H1 (cell line): ENCODE results near the gene BSND. TPM values are rescaled to one million over a fixed set of nuclear protein-coding genes. Genes with fewer than 3 reads are reported as not detected.

Source experiments
- CTCF ChIA-PET: fragments of 300-600 bp; sonication (Branson Sonifier 250); formaldehyde crosslinking; loops from one replicate; lab custom pipeline; 2021; ENCODE audit not compliant: partially characterized antibody; lab: Charles Lee
- POLR2A ChIA-PET: fragments of 300-600 bp; sonication (Branson Sonifier 250); formaldehyde crosslinking; loops from one replicate; lab custom pipeline; 2021; ENCODE audit warnings: inconsistent platforms; ENCODE audit not compliant: partially characterized antibody; lab: Charles Lee
- DNase-seq, 2 experiments: peaks; one replicate each; pipeline versions ENCODE4 v3.0.0 to v3.0.0-alpha.2; 2010 to 2022; ENCODE audit warnings: low spot score in 2 of 2, low read depth in 1 of 2, mixed read lengths in 1 of 2
- FAIRE-seq: peaks from 2 replicates; lab custom pipeline; 2011; peaks lifted over from hg19 to GRCh38; lab: Jason Lieb, UNC
- H2AFZ ChIP-seq: 2 replicates; pipeline ENCODE4 v1.8.1; 2012; ENCODE audit warnings: low read length, inconsistent platforms
- H2AK5ac ChIP-seq: 2 replicates; pipeline ENCODE4 v1.6.1; 2013; ENCODE audit warnings: low read depth, low read length
- H2BK120ac ChIP-seq: replicated peaks from 2 replicates; pipeline ENCODE3; 2013; ENCODE audit warnings: low read depth, low read length, inconsistent platforms
- H2BK12ac ChIP-seq: 2 replicates; pipeline ENCODE4 v1.6.1; 2013; ENCODE audit warnings: low read depth, low read length
- H2BK15ac ChIP-seq: 2 replicates; pipeline ENCODE4 v1.6.1; 2013; ENCODE audit warnings: low read length
- H2BK20ac ChIP-seq: 2 replicates; pipeline ENCODE4 v1.6.1; 2013; ENCODE audit warnings: low read length
- H2BK5ac ChIP-seq: 2 replicates; pipeline ENCODE4 v1.6.1; 2013; ENCODE audit warnings: low read depth, low read length
- H3K14ac ChIP-seq: 2 replicates; pipeline ENCODE4 v1.6.1; 2013; ENCODE audit warnings: inconsistent platforms; ENCODE audit not compliant: insufficient read length
- H3K18ac ChIP-seq: 2 replicates; pipeline ENCODE4 v1.6.1; 2013; ENCODE audit warnings: low read length; ENCODE audit errors: extremely low read depth
- H3K23ac ChIP-seq: 2 replicates; pipeline ENCODE4 v1.6.1; 2013; ENCODE audit warnings: inconsistent platforms; ENCODE audit not compliant: insufficient read length
- H3K23me2 ChIP-seq: 2 replicates; pipeline ENCODE4 v1.6.1; 2013; ENCODE audit warnings: low read depth, low read length
- H3K27ac ChIP-seq: 2 replicates; pipeline ENCODE4 v1.6.1; 2011; ENCODE audit warnings: low read depth, low read length, inconsistent platforms
- H3K27me3 ChIP-seq, 4 experiments: replicated peaks in 1 of 4; 1 replicate in 1 of 4; 2 replicates in 3 of 4; pipeline versions ENCODE4 v1.6.1 to v1.8.1; 2011 to 2013; ENCODE audit warnings: low read length in 3 of 4, mild to moderate bottlenecking in 3 of 4, inconsistent platforms in 2 of 4, mixed read lengths in 2 of 4, moderate library complexity in 1 of 4; ENCODE audit not compliant: control insufficient read depth in 3 of 4, insufficient read depth in 3 of 4; ENCODE audit errors: extremely low read depth in 1 of 4
- H3K36me3 ChIP-seq, 4 experiments: 2 replicates each; pipeline versions ENCODE4 v1.6.1 to v1.8.1; 2011 to 2013; ENCODE audit warnings: mild to moderate bottlenecking in 4 of 4, low read length in 3 of 4, moderate library complexity in 2 of 4, control low read depth in 1 of 4, inconsistent platforms in 1 of 4; ENCODE audit not compliant: insufficient read depth in 4 of 4, control insufficient read depth in 2 of 4
- H3K4ac ChIP-seq: replicated peaks from 2 replicates; pipeline ENCODE3; 2013; ENCODE audit warnings: low read length, low read depth, mixed read lengths, inconsistent platforms; ENCODE audit not compliant: insufficient read length
- H3K4me1 ChIP-seq, 4 experiments: replicated peaks in 1 of 4; 1 replicate in 1 of 4; 2 replicates in 3 of 4; pipeline versions ENCODE4 v1.6.1 to v1.8.1; 2011 to 2013; ENCODE audit warnings: low read length in 3 of 4, inconsistent platforms in 2 of 4, mixed read lengths in 1 of 4; ENCODE audit not compliant: insufficient read depth in 4 of 4, control insufficient read depth in 3 of 4
- H3K4me2 ChIP-seq, 2 experiments: 2 replicates each; pipeline versions ENCODE4 v1.6.1 to v1.8.1; 2011 to 2013; ENCODE audit warnings: low read depth in 2 of 2, low read length in 2 of 2, control low read depth in 1 of 2, inconsistent platforms in 1 of 2, mild to moderate bottlenecking in 1 of 2; ENCODE audit not compliant: insufficient read depth in 1 of 2
- H3K4me3 ChIP-seq, 4 experiments: fragments of 200-600, 300-600 bp in 1 of 4; sonication (generic), shearing (Covaris generic), sonication (Bioruptor Twin) in 1 of 4; 2 replicates each; pipeline versions ENCODE4 v1.5.1 to v1.8.1; 2011 to 2016; ENCODE audit warnings: low read length in 4 of 4, low read depth in 3 of 4, control low read depth in 2 of 4, inconsistent platforms in 2 of 4, mild to moderate bottlenecking in 2 of 4, mixed read lengths in 1 of 4, moderate library complexity in 1 of 4; ENCODE audit not compliant: insufficient read depth in 2 of 4; ENCODE audit errors: extremely low read depth in 1 of 4
- H3K56ac ChIP-seq: replicated peaks from 2 replicates; pipeline ENCODE3; 2013; ENCODE audit warnings: low read depth, mild to moderate bottlenecking, mixed read lengths, low read length, inconsistent platforms; ENCODE audit not compliant: insufficient read length
- H3K79me1 ChIP-seq: 2 replicates; pipeline ENCODE4 v1.6.1; 2013; ENCODE audit warnings: low read depth, low read length, control low read depth
- H3K79me2 ChIP-seq, 2 experiments: 2 replicates each; pipeline versions ENCODE4 v1.6.1 to v1.8.1; 2012 to 2013; ENCODE audit warnings: low read length in 2 of 2, mild to moderate bottlenecking in 2 of 2, inconsistent platforms in 1 of 2; ENCODE audit not compliant: insufficient read depth in 2 of 2, control insufficient read depth in 1 of 2
- H3K9ac ChIP-seq, 4 experiments: replicated peaks in 1 of 4; 1 replicate in 1 of 4; 2 replicates in 3 of 4; pipeline versions ENCODE4 v1.6.1 to v1.8.1; 2011 to 2013; ENCODE audit warnings: low read depth in 3 of 4, low read length in 3 of 4, control low read depth in 2 of 4, mild to moderate bottlenecking in 2 of 4, moderate library complexity in 2 of 4, inconsistent platforms in 1 of 4; ENCODE audit errors: extremely low read depth in 1 of 4
- H3K9me3 ChIP-seq, 2 experiments: 2 replicates each; pipeline versions ENCODE4 v1.6.1 to v1.8.1; 2012 to 2013; ENCODE audit warnings: mild to moderate bottlenecking in 2 of 2, moderate library complexity in 2 of 2, control low read depth in 1 of 2, inconsistent platforms in 1 of 2, low read depth in 1 of 2, low read length in 1 of 2, mixed read lengths in 1 of 2; ENCODE audit not compliant: insufficient read depth in 2 of 2
- H4K20me1 ChIP-seq, 2 experiments: replicated peaks in 1 of 2; 2 replicates each; pipeline versions ENCODE3 to v1.8.1; 2011 to 2013; ENCODE audit warnings: inconsistent platforms in 2 of 2, low read length in 2 of 2, mild to moderate bottlenecking in 1 of 2; ENCODE audit not compliant: insufficient read depth in 2 of 2, control insufficient read depth in 1 of 2
- H4K5ac ChIP-seq: 2 replicates; pipeline ENCODE4 v1.6.1; 2013; ENCODE audit warnings: low read length, low read depth, mixed read lengths, inconsistent platforms; ENCODE audit not compliant: insufficient read length
- H4K8ac ChIP-seq: 2 replicates; pipeline ENCODE4 v1.8.0; 2013; ENCODE audit warnings: mild to moderate bottlenecking, moderate library complexity, low read length, inconsistent platforms; ENCODE audit not compliant: insufficient read depth; ENCODE audit errors: extremely low read depth
- H4K91ac ChIP-seq: replicated peaks from 2 replicates; pipeline ENCODE3; 2013; ENCODE audit warnings: low read length, mixed read lengths, inconsistent platforms; ENCODE audit not compliant: insufficient read length
- CBX5 ChIP-seq: fragments of 300-800, 300-1000 bp; sonication (generic); IDR thresholded peaks from 2 replicates; pipeline ENCODE4 v1.7.1; 2016; ENCODE audit warnings: antibody characterized with exemption, low read length, low read depth
- CHD1 ChIP-seq: IDR thresholded peaks from 2 replicates; pipeline ENCODE4 v1.6.1; 2012; ENCODE audit warnings: low read depth, low read length, improper control_type of control experiment
- MAFK ChIP-seq: IDR thresholded peaks from 2 replicates; pipeline ENCODE4 v1.6.1; 2012; ENCODE audit warnings: low read depth, mild to moderate bottlenecking, improper control_type of control experiment, low read length
- POLR2AphosphoS5 ChIP-seq: IDR thresholded peaks from 2 replicates; pipeline ENCODE4 v1.6.1; 2011; ENCODE audit warnings: low read depth, low read length
- SUZ12 ChIP-seq: fragments of 200-600 bp; sonication (generic); IDR thresholded peaks from 2 replicates; pipeline ENCODE4 v1.6.1; 2012; ENCODE audit warnings: mild to moderate bottlenecking, inconsistent platforms, low read length, moderate library complexity, mixed read lengths
- YY1 ChIP-seq: IDR thresholded peaks from 2 replicates; pipeline ENCODE4 v1.6.1; 2011; ENCODE audit warnings: low read depth, mild to moderate bottlenecking, low read length
- WGBS, 2 experiments: shearing (Covaris generic) in 1 of 2; methylation state at CpG; one replicate each; pipeline versions ENCODE4 v1.1.6 to v1.1.7; 2013 to 2015; ENCODE audit warnings: low lambda C conversion rate in 2 of 2, mixed read lengths in 2 of 2, inconsistent platforms in 1 of 2, low coverage in 1 of 2, missing lambda C conversion rate in 1 of 2; ENCODE audit not compliant: insufficient replicate concordance in 2 of 2, insufficient coverage in 1 of 2, insufficient read length in 1 of 2; ENCODE audit errors: extremely low coverage in 1 of 2, missing lambda C conversion rate in 1 of 2; 5-methylcytosine and 5-hydroxymethylcytosine counted together
- polyA plus RNA-seq, 7 experiments: library from polyadenylated mRNA; depleted of rRNA in 3 of 7; stranded (reverse) in 5 of 7; unstranded in 2 of 7; fragments of >200 nt in 5 of 7; fragments of 200-250 nt in 2 of 7; gene quantifications; 1 replicate in 5 of 7; 2 replicates in 1 of 7; 4 replicates in 1 of 7; pipeline versions ENCODE4 v1.2.1 to v1.2.3, GENCODE V29; 2011 to 2013; ENCODE audit warnings: missing spikeins in 2 of 7, mixed read lengths in 2 of 7
- total RNA-seq: library from RNA; stranded (reverse); fragmentation: NEBNext Ultra II Directional; extraction: Animal tissue kit (Norgen Biotek cat#: 25700); gene quantifications from 2 replicates; pipeline ENCODE4 v1.2.1, GENCODE V29; 2021
- TF ChIP-seq, protein P1 (sequence below): IDR thresholded peaks from 2 replicates; pipeline ENCODE4 v1.6.1; 2011; ENCODE audit warnings: low read length, improper control_type of control experiment

Gene BSND
- total and polyA plus RNA-seq, 2 of the 8 experiments (the other 6 are each of a cell fraction or from before 2014, with no cell fraction given), result 0.43 to 0.68 TPM

GRCh38 chr1:54994355-54994990 lies 4.3 kb upstream of the BSND start:
- Histone ChIP-seq H3K4me3 (no peak overlapping the region; a peak in 1 of 8 replicates), H2BK12ac (peak overlapping the region; percentile 97; the same call in 1 of the 2 replicates), H3K14ac (peak overlapping the region; percentile 67), H3K4me1 (peaks cover 16 to 31% (median 24%) of the 10 kb centered on the region in 4 experiments), H2BK5ac (peak overlapping the region; percentile 82; the same call in 1 of the 2 replicates), H3K4me2 (peak overlapping the region; percentile 10 to 33; a peak in 2 of 4 replicates), H3K23ac (no peak overlapping the region), H3K23me2 (peaks cover 4% of the 10 kb centered on the region; the same call in 1 of the 2 replicates), H2AK5ac (peak overlapping the region; percentile 1; the same call in 1 of the 2 replicates), H2BK20ac (peak overlapping the region; percentile 57; the same call in 1 of the 2 replicates), H2AFZ (no peak overlapping the region), H3K56ac (no peak overlapping the region), H2BK120ac (peak overlapping the region; percentile 14), H3K9me3 (no peaks in the 10 kb centered on the region), H3K27ac (no peak overlapping the region), H3K79me2 (no peaks in the 10 kb centered on the region), H3K79me1 (no peaks in the 10 kb centered on the region), H3K9ac (no peak overlapping the region), H2BK15ac (peak overlapping the region; percentile 49; the same call in 1 of the 2 replicates), H3K27me3 (peaks cover 4 to 32% (median 28%) of the 10 kb centered on the region in 4 experiments), H4K8ac (no peak overlapping the region; the same call in 1 of the 2 replicates), H3K18ac (peak overlapping the region; percentile 88; the same call in 1 of the 2 replicates), H4K20me1 (no peaks in the 10 kb centered on the region), H4K91ac (peak overlapping the region; percentile 83), H3K36me3 (no peaks in the 10 kb centered on the region), H4K5ac (no peak overlapping the region), H3K4ac (peak overlapping the region; percentile 6)
- CTCF ChIA-PET, result interaction anchor here (1.7 to 11.0 kb wide), 12 partner anchors 8 to 109 kb away, joined by 6 to 511 read pairs (median 30); partner anchors contain the start of gene TMEM61
- 51% methylated on average over 6 of the region's 6 CpGs; no CpG with 5 or more reads in 1 of the 2 experiments for WGBS, 2 experiments
- no peak for DNase-seq
- no peak for FAIRE-seq
- POLR2A ChIA-PET, result interaction anchor here (1.0 to 1.7 kb wide), 2 partner anchors 34 to 49 kb away, joined by 3 to 4 read pairs; no protein-coding TSS in a partner anchor
- TF ChIP-seq, protein P1, sequence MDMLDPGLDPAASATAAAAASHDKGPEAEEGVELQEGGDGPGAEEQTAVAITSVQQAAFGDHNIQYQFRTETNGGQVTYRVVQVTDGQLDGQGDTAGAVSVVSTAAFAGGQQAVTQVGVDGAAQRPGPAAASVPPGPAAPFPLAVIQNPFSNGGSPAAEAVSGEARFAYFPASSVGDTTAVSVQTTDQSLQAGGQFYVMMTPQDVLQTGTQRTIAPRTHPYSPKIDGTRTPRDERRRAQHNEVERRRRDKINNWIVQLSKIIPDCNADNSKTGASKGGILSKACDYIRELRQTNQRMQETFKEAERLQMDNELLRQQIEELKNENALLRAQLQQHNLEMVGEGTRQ, result no peak
- TF ChIP-seq SUZ12, result no peak
- TF ChIP-seq CHD1, result no peak
- no peak for TF ChIP-seq YY1
- TF ChIP-seq CBX5, result no peak
- no peak for TF ChIP-seq POLR2AphosphoS5
- no peak for TF ChIP-seq MAFK
